HepG2 (cell line): ENCODE data around the gene RGP1. TPM values are rescaled to one million over a fixed set of nuclear protein-coding genes. Genes with fewer than 3 reads are reported as not detected.

Experiments used
- ARHGAP35 ChIP-seq: sonication (generic); formaldehyde crosslinking; IDR thresholded peaks from 2 replicates; pipeline ENCODE4 v1.9.0; 2022; ENCODE audit warnings: mild to moderate bottlenecking, inconsistent platforms, moderate library complexity, missing genetic modification reagents, borderline replicate concordance
- FOXK2 ChIP-seq: fragments of 450-650 bp; IDR thresholded peaks from 2 replicates; pipeline ENCODE4 v1.6.1; 2016
- HNF4G ChIP-seq, 2 experiments: sonication (generic) in 1 of 2; formaldehyde crosslinking in 1 of 2; IDR thresholded peaks; 2 replicates each; pipeline versions ENCODE4 v1.4.0 to v1.6.1; 2011 to 2020; ENCODE audit warnings: borderline replicate concordance in 2 of 2, low read depth in 2 of 2, mild to moderate bottlenecking in 2 of 2, low read length in 1 of 2, missing genetic modification reagents in 1 of 2, moderate library complexity in 1 of 2
- HOXA3 ChIP-seq: sonication (generic); formaldehyde crosslinking; IDR thresholded peaks from 2 replicates; pipeline ENCODE4 v1.5.0; 2020; ENCODE audit warnings: missing genetic modification reagents
- KMT2B ChIP-seq: IDR thresholded peaks from 2 replicates; pipeline ENCODE4 v1.6.1; 2016; ENCODE audit warnings: missing genetic modification reagents, missing compliant biosample characterization
- MEIS2 ChIP-seq: sonication (generic); formaldehyde crosslinking; IDR thresholded peaks from 2 replicates; pipeline ENCODE4 v1.9.0; 2021; ENCODE audit warnings: mild to moderate bottlenecking, missing genetic modification reagents
- NKX3-1 ChIP-seq: sonication (generic); formaldehyde crosslinking; IDR thresholded peaks from 2 replicates; pipeline ENCODE4 v1.5.0; 2020; ENCODE audit warnings: missing genetic modification reagents
- PAF1 ChIP-seq: IDR thresholded peaks from 2 replicates; pipeline ENCODE4 v1.6.1; 2016; ENCODE audit warnings: missing genetic modification reagents, missing compliant biosample characterization
- SALL2 ChIP-seq: sonication (generic); formaldehyde crosslinking; IDR thresholded peaks from 2 replicates; pipeline ENCODE4 v1.8.1; 2023; ENCODE audit warnings: mild to moderate bottlenecking, missing genetic modification reagents, inconsistent platforms
- SIN3A ChIP-seq: IDR thresholded peaks from 2 replicates; pipeline ENCODE4 v1.6.1; 2011; ENCODE audit warnings: low read depth, mild to moderate bottlenecking, control low read depth, low read length, borderline replicate concordance
- SSRP1 ChIP-seq: IDR thresholded peaks from 2 replicates; pipeline ENCODE4 v1.6.1; 2016; ENCODE audit warnings: control low read depth
- ZBTB1 ChIP-seq: sonication (generic); formaldehyde crosslinking; IDR thresholded peaks from 2 replicates; pipeline ENCODE4 v1.4.0; 2020; ENCODE audit warnings: missing genetic modification reagents, borderline replicate concordance
- ZNF225 ChIP-seq: sonication (generic); formaldehyde crosslinking; IDR thresholded peaks from 2 replicates; pipeline ENCODE4 v1.4.0; 2020; ENCODE audit warnings: mild to moderate bottlenecking, missing genetic modification reagents
- ZNF263 ChIP-seq: sonication (generic); formaldehyde crosslinking; IDR thresholded peaks from 2 replicates; pipeline ENCODE4 v1.4.0; 2020; ENCODE audit warnings: missing genetic modification reagents
- ZNF292 ChIP-seq: sonication (generic); formaldehyde crosslinking; IDR thresholded peaks from 2 replicates; pipeline ENCODE4 v1.8.1; 2022; ENCODE audit warnings: mild to moderate bottlenecking, low read depth, missing genetic modification reagents, borderline replicate concordance
- ZNF430 ChIP-seq: sonication (generic); formaldehyde crosslinking; IDR thresholded peaks from 2 replicates; pipeline ENCODE4 v1.9.0; 2021; ENCODE audit warnings: mild to moderate bottlenecking, missing genetic modification reagents
- ZNF501 ChIP-seq: sonication (generic); formaldehyde crosslinking; IDR thresholded peaks from 2 replicates; pipeline ENCODE4 v1.5.1; 2020; ENCODE audit warnings: mild to moderate bottlenecking, moderate library complexity, missing genetic modification reagents
- ZNF563 ChIP-seq: sonication (generic); formaldehyde crosslinking; IDR thresholded peaks from 2 replicates; pipeline ENCODE4 v1.8.0; 2022; ENCODE audit warnings: mild to moderate bottlenecking, moderate library complexity, missing genetic modification reagents
- ZNF749 ChIP-seq: sonication (generic); formaldehyde crosslinking; IDR thresholded peaks from 2 replicates; pipeline ENCODE4 v1.8.0; 2022; ENCODE audit warnings: mild to moderate bottlenecking, missing genetic modification reagents, moderate library complexity, borderline replicate concordance
- polyA plus RNA-seq, 8 experiments: library from polyadenylated mRNA; depleted of rRNA in 3 of 8; stranded (reverse) in 7 of 8; unstranded in 1 of 8; fragments of >200 nt; fragmentation: Illumina TruSeq in 4 of 8; extraction: Trizol in 4 of 8; gene quantifications; 2 replicates each; pipeline versions ENCODE4 v1.2.1 to v1.2.3, GENCODE V29; 2011 to 2016; ENCODE audit warnings: low read depth in 4 of 8, missing spikeins in 1 of 8, mixed read lengths in 1 of 8; ENCODE audit not compliant: insufficient read depth in 1 of 8
- total RNA-seq, 5 experiments: library from RNA; depleted of rRNA; stranded (reverse); fragments of >200 nt; fragmentation: Illumina TruSeq; extraction: Trizol; gene quantifications; 2 replicates each; pipeline ENCODE4 v1.2.3, GENCODE V29; 2016; ENCODE audit warnings: low read depth in 1 of 5
- TF ChIP-seq, protein P1 (sequence below): IDR thresholded peaks from 2 replicates; pipeline ENCODE4 v1.6.1; 2016; ENCODE audit warnings: low read depth
- TF ChIP-seq, protein P2 (sequence below): sonication (generic); formaldehyde crosslinking; IDR thresholded peaks from 2 replicates; pipeline ENCODE4 v1.9.0; 2021; ENCODE audit warnings: missing genetic modification reagents, mild to moderate bottlenecking, borderline replicate concordance
- TF ChIP-seq, protein P3 (sequence below): sonication (generic); formaldehyde crosslinking; IDR thresholded peaks from 2 replicates; pipeline ENCODE4 v1.9.0; 2021; ENCODE audit warnings: mild to moderate bottlenecking, missing genetic modification reagents

The RGP1 gene
- total and polyA plus RNA-seq, 2 of the 13 experiments (the other 11 are each of a cell fraction or from before 2014, with no cell fraction given): 12.7 to 21.0 TPM

DNA sequence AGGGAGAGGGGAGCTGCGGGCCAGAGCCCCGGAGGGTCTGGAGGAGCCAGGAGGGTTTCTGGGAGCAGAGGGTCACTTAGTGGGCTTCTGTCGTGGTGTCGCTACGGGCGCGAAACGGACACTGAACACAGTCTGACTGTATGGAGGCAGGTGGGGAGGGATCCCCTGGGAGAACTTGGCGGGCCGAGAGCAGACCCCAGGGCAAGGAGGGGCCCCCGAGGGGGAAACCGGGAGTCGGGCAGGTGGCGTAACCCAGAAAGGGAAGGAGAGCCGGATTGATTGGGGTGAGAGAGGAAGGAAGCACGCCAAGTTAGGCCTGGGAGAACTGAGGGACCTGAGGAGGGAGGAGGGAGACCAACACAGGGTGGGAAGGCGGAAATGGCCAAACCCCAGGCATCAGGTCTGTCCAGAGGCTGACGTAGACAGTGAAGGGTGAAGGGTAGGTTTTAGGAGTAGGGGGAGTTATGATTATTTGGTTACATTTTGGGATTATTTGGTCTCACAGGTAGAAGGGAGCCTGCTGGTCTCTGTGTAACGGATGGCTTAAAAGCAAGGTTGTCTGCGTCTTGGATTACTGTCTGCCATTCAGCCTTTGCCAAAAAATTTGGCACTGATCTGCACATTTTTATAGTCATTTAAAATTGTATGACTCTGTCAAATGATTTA, 8.3 kb downstream of the RGP1 start (continued):
- TF ChIP-seq HOXA3 (peak; percentile 11; the same call in 1 of the 2 replicates), ZNF501 (peak; percentile 10; the same call in 1 of the 2 replicates), NKX3-1 (CRISPR knock-in tag) (no peak), ZNF263 (CRISPR knock-in tag) (peak; percentile 94), SALL2 (CRISPR knock-in tag) (no peak), ZNF292 (CRISPR knock-in tag) (no peak), ZNF563 (CRISPR knock-in tag) (peak; percentile 43; the same call in 1 of the 2 replicates), HNF4G (IDR thresholded peaks at IDR 0.05; ENCODE audit: borderline replicate concordance, low read depth, low read length) (no peak), HNF4G (CRISPR knock-in tag; IDR thresholded peaks at IDR 0.05; ENCODE audit: borderline replicate concordance, low read depth) (0 out of 2 replicates have a peak, but pooled peaks have one; percentile 1), FOXK2 (no peak), KMT2B (CRISPR knock-in tag) (peak; percentile 5; the same call in 1 of the 2 replicates), MEIS2 (CRISPR knock-in tag) (no peak), ZNF749 (no peak), SIN3A (peak; percentile 50; the same call in 1 of the 2 replicates), SSRP1 (CRISPR knock-in tag) (no peak), PAF1 (CRISPR knock-in tag) (no peak), ZNF225 (CRISPR knock-in tag) (peak; percentile 54; the same call in 1 of the 2 replicates), ZNF430 (CRISPR knock-in tag) (0 out of 2 replicates have a peak, but pooled peaks have one; percentile 22), ARHGAP35 (CRISPR knock-in tag) (no peak), ZBTB1 (no peak)
- TF ChIP-seq, protein P1, sequence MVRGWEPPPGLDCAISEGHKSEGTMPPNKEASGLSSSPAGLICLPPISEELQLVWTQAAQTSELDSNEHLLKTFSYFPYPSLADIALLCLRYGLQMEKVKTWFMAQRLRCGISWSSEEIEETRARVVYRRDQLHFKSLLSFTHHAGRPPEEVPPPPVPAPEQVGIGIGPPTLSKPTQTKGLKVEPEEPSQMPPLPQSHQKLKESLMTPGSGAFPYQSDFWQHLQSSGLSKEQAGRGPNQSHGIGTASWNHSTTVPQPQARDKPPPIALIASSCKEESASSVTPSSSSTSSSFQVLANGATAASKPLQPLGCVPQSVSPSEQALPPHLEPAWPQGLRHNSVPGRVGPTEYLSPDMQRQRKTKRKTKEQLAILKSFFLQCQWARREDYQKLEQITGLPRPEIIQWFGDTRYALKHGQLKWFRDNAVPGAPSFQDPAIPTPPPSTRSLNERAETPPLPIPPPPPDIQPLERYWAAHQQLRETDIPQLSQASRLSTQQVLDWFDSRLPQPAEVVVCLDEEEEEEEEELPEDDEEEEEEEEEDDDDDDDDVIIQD: no peak
- TF ChIP-seq, protein P2, sequence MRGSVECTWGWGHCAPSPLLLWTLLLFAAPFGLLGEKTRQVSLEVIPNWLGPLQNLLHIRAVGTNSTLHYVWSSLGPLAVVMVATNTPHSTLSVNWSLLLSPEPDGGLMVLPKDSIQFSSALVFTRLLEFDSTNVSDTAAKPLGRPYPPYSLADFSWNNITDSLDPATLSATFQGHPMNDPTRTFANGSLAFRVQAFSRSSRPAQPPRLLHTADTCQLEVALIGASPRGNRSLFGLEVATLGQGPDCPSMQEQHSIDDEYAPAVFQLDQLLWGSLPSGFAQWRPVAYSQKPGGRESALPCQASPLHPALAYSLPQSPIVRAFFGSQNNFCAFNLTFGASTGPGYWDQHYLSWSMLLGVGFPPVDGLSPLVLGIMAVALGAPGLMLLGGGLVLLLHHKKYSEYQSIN (CRISPR knock-in tag): no peak
- TF ChIP-seq, protein P3, sequence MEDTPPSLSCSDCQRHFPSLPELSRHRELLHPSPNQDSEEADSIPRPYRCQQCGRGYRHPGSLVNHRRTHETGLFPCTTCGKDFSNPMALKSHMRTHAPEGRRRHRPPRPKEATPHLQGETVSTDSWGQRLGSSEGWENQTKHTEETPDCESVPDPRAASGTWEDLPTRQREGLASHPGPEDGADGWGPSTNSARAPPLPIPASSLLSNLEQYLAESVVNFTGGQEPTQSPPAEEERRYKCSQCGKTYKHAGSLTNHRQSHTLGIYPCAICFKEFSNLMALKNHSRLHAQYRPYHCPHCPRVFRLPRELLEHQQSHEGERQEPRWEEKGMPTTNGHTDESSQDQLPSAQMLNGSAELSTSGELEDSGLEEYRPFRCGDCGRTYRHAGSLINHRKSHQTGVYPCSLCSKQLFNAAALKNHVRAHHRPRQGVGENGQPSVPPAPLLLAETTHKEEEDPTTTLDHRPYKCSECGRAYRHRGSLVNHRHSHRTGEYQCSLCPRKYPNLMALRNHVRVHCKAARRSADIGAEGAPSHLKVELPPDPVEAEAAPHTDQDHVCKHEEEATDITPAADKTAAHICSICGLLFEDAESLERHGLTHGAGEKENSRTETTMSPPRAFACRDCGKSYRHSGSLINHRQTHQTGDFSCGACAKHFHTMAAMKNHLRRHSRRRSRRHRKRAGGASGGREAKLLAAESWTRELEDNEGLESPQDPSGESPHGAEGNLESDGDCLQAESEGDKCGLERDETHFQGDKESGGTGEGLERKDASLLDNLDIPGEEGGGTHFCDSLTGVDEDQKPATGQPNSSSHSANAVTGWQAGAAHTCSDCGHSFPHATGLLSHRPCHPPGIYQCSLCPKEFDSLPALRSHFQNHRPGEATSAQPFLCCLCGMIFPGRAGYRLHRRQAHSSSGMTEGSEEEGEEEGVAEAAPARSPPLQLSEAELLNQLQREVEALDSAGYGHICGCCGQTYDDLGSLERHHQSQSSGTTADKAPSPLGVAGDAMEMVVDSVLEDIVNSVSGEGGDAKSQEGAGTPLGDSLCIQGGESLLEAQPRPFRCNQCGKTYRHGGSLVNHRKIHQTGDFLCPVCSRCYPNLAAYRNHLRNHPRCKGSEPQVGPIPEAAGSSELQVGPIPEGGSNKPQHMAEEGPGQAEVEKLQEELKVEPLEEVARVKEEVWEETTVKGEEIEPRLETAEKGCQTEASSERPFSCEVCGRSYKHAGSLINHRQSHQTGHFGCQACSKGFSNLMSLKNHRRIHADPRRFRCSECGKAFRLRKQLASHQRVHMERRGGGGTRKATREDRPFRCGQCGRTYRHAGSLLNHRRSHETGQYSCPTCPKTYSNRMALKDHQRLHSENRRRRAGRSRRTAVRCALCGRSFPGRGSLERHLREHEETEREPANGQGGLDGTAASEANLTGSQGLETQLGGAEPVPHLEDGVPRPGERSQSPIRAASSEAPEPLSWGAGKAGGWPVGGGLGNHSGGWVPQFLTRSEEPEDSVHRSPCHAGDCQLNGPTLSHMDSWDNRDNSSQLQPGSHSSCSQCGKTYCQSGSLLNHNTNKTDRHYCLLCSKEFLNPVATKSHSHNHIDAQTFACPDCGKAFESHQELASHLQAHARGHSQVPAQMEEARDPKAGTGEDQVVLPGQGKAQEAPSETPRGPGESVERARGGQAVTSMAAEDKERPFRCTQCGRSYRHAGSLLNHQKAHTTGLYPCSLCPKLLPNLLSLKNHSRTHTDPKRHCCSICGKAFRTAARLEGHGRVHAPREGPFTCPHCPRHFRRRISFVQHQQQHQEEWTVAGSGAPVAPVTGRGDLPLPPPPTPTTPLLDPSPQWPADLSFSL: no peak
